Chondrocyte (in vitro differentiated cells): ENCODE results near the gene OR7D4. TPM values are rescaled to one million over a fixed set of nuclear protein-coding genes. Genes with fewer than 3 reads are reported as not detected.
"Not testable (repeated sequence)": the region's sequence is repeated elsewhere in the genome, so short reads cannot be mapped to it uniquely, and the experiment has no call there.

ENCODE experiments used
- DNase-seq: peaks from one replicate; pipeline ENCODE4 v3.0.0; 2021; ENCODE audit warnings: mixed read lengths, low spot score
- H3K27ac Mint-ChIP-seq: one replicate; pipeline ENCODE4 v1.8.0; 2021; ENCODE audit warnings: mild to moderate bottlenecking, moderate library complexity, mixed read lengths; ENCODE audit not compliant: unreplicated experiment
- H3K27me3 Mint-ChIP-seq: 2 replicates; pipeline ENCODE4 v1.8.0; 2021; ENCODE audit warnings: low read depth, mixed read lengths
- H3K36me3 Mint-ChIP-seq: 2 replicates; pipeline ENCODE4 v1.8.0; 2021; ENCODE audit warnings: low read depth, mixed read lengths
- H3K4me1 Mint-ChIP-seq: 2 replicates; pipeline ENCODE4 v1.8.0; 2021; ENCODE audit warnings: low read depth, mild to moderate bottlenecking, mixed read lengths
- H3K4me3 Mint-ChIP-seq: one replicate; pipeline ENCODE4 v1.8.0; 2021; ENCODE audit warnings: mild to moderate bottlenecking, moderate library complexity, mixed read lengths; ENCODE audit not compliant: unreplicated experiment
- H3K9me3 Mint-ChIP-seq: 2 replicates; pipeline ENCODE4 v1.8.0; 2021; ENCODE audit warnings: low read depth, mixed read lengths
- long read RNA-seq: library from polyadenylated mRNA; stranded (forward); transcript quantifications from one replicate; pipeline ENCODE4 v2.0.0, GENCODE V29; 2021
- total RNA-seq: library from RNA; stranded (reverse); gene quantifications from 3 replicates; pipeline ENCODE4 v1.2.1, GENCODE V29; 2021
- TF ChIP-seq, protein P1 (sequence below): fragments of 200-600 bp; sonication (generic); IDR thresholded peaks from 2 replicates; pipeline ENCODE4 v1.5.0; 2021; ENCODE audit warnings: antibody characterized with exemption, mild to moderate bottlenecking, moderate library complexity

The OR7D4 gene
- not detected in 3 replicates for total RNA-seq
- long read RNA-seq = 0 reads

DNA sequence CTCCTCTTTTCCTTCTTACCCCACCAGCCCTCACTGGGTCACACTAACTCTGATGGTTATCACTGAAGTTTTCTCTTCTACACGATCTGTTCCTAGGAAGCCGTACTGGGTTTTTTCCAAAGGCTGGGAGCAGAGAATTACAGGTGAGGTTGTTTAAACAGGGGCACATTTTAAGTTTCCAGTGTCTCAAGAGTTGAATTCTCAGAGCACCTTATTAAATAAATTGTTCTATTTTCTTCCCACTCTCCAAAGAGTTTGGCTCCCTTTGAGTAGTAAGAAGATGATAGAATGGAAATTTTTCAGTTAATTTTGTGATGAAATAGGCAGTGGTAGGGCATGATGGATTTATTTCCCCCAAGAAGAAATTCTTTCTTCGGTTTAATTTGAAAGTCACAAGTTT is at the start of gene OR7D4:
TSS of gene OR7D4 (minus strand) at position 101 of the 400 bp plus-strand sequence. CDS start 4,752 bp downstream, outside the sequence.
- no peak for DNase-seq
- H3K27ac Mint-ChIP-seq = no peak within 1 kb of the TSS
- no peaks in the 10 kb centered on the region for H3K27me3 Mint-ChIP-seq
- H3K4me3 Mint-ChIP-seq = no peak within 1 kb of the TSS
- H3K36me3 Mint-ChIP-seq = peaks cover 3% of the 10 kb centered on the region
- H3K9me3 Mint-ChIP-seq = peaks cover 29% of the 10 kb centered on the region
- TF ChIP-seq, protein P1, sequence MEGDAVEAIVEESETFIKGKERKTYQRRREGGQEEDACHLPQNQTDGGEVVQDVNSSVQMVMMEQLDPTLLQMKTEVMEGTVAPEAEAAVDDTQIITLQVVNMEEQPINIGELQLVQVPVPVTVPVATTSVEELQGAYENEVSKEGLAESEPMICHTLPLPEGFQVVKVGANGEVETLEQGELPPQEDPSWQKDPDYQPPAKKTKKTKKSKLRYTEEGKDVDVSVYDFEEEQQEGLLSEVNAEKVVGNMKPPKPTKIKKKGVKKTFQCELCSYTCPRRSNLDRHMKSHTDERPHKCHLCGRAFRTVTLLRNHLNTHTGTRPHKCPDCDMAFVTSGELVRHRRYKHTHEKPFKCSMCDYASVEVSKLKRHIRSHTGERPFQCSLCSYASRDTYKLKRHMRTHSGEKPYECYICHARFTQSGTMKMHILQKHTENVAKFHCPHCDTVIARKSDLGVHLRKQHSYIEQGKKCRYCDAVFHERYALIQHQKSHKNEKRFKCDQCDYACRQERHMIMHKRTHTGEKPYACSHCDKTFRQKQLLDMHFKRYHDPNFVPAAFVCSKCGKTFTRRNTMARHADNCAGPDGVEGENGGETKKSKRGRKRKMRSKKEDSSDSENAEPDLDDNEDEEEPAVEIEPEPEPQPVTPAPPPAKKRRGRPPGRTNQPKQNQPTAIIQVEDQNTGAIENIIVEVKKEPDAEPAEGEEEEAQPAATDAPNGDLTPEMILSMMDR = no peak
- no peaks in the 10 kb centered on the region for H3K4me1 Mint-ChIP-seq

DNA sequence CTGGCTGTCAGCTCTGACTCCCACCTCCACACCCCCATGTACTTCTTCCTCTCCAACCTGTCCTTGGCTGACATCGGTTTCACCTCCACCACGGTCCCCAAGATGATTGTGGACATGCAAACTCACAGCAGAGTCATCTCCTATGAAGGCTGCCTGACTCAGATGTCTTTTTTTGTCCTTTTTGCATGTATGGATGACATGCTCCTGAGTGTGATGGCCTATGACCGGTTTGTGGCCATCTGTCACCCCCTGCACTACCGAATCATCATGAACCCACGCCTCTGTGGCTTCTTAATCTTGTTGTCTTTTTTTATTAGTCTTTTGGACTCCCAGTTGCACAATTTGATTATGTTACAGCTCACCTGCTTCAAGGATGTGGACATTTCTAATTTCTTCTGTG is 31.8 kb upstream of the OR7D4 start:
- Mint-ChIP-seq H3K4me1 (no peaks in the 10 kb centered on the region), H3K9me3 (peaks cover 47% of the 10 kb centered on the region), H3K36me3 (peaks cover 2% of the 10 kb centered on the region), H3K27ac (no peak overlapping the region), H3K4me3 (no peak overlapping the region), H3K27me3 (no peaks in the 10 kb centered on the region)
- DNase-seq = no peak
- TF ChIP-seq, protein P1 = no peak

DNA sequence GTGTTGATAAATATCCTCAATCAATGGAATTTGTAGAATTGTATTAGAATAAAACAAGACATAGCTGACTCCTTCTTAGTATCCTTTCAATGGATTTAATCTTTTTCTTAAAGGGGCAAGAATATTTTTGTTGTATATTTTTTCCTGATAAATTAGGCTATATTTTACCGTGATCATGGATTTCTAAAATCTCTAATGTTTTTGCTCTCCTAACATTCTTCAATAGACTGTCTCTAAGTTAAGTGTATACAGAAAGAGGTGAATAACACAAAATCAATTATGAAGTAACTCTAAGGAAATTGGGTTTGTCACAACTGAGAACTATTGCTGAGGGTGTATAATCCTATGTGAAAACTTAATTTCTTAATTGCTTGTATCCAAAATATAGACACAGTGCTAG is 31.2 kb upstream of the OR7D4 start, which contains the start of gene OR7E24:
TSS of gene OR7E24 (plus strand) at position 301 of the 400 bp plus-strand sequence. CDS start 114 bp downstream, outside the sequence.
- TF ChIP-seq, protein P1 = no peak
- H3K27me3 Mint-ChIP-seq = no peaks in the 10 kb centered on the region
- H3K4me3 Mint-ChIP-seq = no peak within 1 kb of the TSS
- H3K27ac Mint-ChIP-seq = no peak within 1 kb of the TSS
- H3K36me3 Mint-ChIP-seq = peaks cover 2% of the 10 kb centered on the region
- no peak for DNase-seq
- H3K9me3 Mint-ChIP-seq = peaks cover 47% of the 10 kb centered on the region
- H3K4me1 Mint-ChIP-seq = no peaks in the 10 kb centered on the region

DNA sequence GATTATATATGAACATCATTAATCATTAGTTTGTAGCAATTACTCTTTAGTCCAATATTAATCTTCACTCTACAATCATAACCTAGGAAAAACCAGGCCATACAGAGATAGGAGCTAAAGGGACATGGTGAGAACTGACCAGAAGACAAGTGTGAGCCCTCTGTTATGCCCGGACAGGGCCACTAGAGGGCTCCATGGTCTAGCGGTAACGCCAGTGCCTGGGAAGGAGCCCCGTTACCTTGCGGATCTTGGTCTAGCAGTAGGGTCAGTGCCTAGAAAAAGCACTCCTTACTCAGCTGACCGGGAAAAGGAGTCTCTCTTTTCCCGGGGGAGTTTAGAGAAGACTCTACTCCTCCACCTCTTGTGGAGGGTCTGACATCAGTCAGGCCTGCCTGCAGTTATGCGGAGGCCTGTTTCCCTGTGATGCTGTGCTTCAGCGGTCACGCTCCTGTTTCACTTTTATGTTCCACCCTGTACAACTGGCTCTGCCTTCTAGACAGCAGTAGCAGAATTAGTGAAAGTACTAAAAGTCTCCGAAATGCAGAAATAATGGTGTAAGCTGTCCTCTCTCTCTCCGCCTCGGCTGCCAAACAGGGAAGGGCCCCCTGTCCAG is 13.8 kb downstream of the OR7D4 start:
- DNase-seq = no peak
- H3K4me3 Mint-ChIP-seq = peak overlapping the region; percentile 59
- peaks cover 6% of the 10 kb centered on the region for H3K4me1 Mint-ChIP-seq
- H3K27ac Mint-ChIP-seq = no peak overlapping the region
- no peaks in the 10 kb centered on the region for H3K27me3 Mint-ChIP-seq
- no peaks in the 10 kb centered on the region for H3K36me3 Mint-ChIP-seq
- H3K9me3 Mint-ChIP-seq = no peaks in the 10 kb centered on the region
- TF ChIP-seq, protein P1 = peak; percentile 95

DNA sequence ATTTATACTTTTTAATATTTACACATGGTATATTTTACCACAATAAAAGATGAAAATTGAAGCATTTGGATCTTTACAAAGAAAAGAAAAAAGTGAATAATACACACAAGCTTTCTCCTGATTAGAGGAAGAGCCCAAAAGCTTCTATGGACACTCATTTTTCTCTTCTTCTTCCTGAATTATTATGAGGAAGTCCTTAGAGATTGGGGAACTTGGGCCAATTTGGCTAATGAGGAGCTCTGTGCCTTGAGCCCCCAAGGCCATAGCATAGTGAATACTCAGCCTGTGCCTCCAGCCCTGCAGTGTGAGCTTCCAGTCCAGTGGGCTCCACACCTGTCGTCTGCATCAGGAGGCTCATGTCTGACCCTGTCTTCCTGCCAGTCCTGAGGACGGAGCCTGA is 21.3 kb downstream of the OR7D4 start:
- H3K36me3 Mint-ChIP-seq, H3K4me1 Mint-ChIP-seq, DNase-seq, H3K27ac Mint-ChIP-seq, H3K27me3 Mint-ChIP-seq, H3K9me3 Mint-ChIP-seq, H3K4me3 Mint-ChIP-seq: not testable (repeated sequence)

DNA sequence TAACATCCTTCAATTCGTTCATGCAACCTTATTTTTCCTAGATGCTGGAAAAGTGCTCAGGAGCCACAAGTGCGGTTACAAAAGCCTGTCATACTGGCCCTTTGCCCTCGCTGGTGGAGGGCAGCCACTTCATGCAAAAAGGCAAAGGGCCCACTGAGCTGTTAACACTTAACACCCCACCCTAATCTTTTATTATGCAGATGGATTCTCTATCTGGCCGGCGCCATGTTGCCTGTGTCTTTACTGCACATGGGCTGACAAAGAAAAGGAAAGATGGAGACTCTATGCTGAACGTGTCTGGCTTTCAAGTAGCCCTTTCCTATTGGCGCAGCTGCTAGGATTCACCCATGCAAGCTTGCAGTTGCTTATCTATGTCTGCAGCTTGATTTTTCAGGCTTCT is 29.9 kb downstream of the OR7D4 start:
- Mint-ChIP-seq H3K9me3 (peaks cover 14% of the 10 kb centered on the region), H3K27ac (no peak overlapping the region), H3K36me3 (peaks cover 11% of the 10 kb centered on the region)

More for the DNA sequence above, 29.9 kb downstream of the OR7D4 start:
- DNase-seq = no peak
- Mint-ChIP-seq H3K4me1 (no peaks in the 10 kb centered on the region), H3K4me3 (no peak overlapping the region), H3K27me3 (no peaks in the 10 kb centered on the region)
- TF ChIP-seq, protein P1 = no peak
